HG02610 (cell line): ENCODE results near the gene ZNF652.
"Not testable (repeated sequence)": the region's sequence is repeated elsewhere in the genome, so short reads cannot be mapped to it uniquely, and the experiment has no call there.

Experiments
- ATAC-seq: cut with Tn5 transposase; IDR thresholded peaks from one replicate; pipeline ENCODE4 v1.9.1; 2021; ENCODE audit warnings: mild to moderate bottlenecking, moderate library complexity; ENCODE audit not compliant: unreplicated experiment

Gene ZNF652

GRCh38 chr17:49316889-49317675 lies 45.0 kb downstream of the ZNF652 start:
- ATAC-seq, result no peak

- ATAC-seq, result no peak
Measured at GRCh38 chr17:49316258-49316570, 45.8 kb downstream of the ZNF652 start.

DNA sequence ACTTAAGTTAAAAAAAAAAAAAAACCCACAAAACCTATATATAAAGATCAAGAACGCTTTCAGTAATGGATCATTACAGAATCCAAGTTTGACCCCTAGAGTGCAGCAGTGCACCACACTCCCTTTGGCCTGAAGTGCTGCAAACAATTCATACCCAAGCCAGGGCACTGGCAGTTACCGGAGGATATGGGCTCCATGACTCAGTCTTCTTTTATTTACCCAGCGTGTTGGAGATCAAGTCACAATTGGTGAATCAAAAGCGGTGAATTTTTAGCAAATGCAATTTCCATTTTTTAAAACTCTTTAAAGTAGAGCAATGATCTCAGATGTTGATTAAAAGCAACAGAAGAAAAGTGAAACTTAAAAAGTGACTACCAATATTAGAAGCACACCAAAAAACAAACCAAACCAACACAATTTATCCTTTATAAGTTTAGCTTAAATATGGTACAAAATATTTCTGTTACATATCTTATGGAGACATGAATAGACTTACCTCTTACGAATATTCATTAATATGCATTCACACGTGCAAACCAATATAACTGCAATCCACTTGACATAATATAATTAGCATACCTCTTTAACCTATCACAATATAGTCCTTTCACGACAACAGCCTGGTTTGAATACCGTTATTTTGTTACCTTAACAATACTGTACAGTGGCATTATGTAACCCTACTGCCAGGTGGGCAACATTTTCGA lies 46.3 kb downstream of the ZNF652 start:
- peak; percentile 72 for ATAC-seq

GRCh38 chr17:49312722-49313121 lies 49.3 kb downstream of the ZNF652 start:
- ATAC-seq, result no peak

- ATAC-seq, result no peak
Measured at GRCh38 chr17:49299996-49300395, 62.1 kb downstream of the ZNF652 start.

DNA sequence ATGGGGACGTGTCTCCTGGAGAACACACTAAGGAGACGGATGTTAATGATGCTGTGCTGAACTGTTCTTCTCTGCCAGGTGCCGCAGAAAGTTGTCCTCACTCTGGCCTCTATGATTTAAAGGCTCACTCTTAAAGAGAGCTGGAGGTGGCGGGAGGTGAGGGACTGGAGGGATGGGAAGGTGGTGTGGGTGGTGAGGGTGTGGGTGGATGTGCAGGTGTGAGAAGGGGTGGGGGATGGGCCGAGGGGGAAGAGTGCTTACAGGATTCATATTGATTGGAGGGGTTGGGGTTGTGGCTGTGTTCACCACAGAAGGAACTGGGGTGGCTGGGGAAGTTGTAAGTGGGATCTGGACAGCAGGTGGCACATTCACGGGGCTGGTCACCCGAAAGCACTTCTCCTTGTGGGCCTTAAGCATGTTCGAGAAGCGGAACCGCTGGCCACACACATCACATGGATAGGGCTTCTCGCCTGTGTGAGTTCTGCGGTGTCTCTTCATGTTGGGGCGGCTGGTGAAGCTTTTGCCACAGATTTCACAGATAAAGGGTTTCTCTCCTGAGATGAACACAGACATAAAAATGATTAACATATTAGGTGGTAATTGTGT lies 63.6 kb downstream of the ZNF652 start:
- ATAC-seq, result no peak

GRCh38 chr17:49297141-49297540 lies 64.9 kb downstream of the ZNF652 start:
- ATAC-seq, result no peak

DNA sequence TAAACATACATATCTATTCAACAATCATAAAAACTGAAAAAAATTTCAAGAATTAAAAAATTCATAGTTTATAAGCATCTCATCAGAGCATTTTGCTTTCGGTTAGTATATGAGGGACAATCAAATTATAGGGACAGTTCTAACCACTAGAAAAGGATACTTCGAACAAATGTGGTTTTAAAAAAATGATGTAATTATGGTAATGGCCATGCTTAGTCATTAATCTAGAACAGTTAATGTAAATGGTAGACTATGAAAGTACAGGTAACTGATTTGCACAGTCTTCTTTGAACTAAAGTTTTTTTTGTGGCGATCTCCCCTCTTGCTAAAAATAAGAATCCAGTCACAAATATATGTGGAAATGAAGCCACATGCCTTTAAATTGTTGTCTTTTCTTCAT lies 67.9 kb downstream of the ZNF652 start:
- ATAC-seq, result no peak

- ATAC-seq, result no peak
Measured at GRCh38 chr17:49292901-49293300, 69.1 kb downstream of the ZNF652 start.

DNA sequence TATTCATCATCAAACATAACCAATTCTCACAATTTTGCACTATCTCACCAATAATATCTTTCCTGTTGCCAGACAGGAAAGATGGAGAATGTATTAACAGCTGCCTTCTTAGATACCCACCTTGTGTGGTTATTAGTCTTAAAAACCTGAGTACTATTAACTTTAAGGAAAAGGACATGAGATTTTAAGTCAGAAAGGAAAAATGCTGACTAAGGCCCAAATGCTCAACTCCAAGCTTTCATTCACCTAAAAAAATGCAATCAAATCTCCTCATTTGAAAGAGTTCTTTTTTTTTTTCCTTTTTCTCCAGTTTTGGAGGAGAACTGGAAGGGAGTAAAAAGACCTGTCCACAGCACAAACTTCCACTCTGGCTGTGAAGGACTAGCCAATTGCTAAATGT lies 70.1 kb downstream of the ZNF652 start:
- ATAC-seq, result no peak

DNA sequence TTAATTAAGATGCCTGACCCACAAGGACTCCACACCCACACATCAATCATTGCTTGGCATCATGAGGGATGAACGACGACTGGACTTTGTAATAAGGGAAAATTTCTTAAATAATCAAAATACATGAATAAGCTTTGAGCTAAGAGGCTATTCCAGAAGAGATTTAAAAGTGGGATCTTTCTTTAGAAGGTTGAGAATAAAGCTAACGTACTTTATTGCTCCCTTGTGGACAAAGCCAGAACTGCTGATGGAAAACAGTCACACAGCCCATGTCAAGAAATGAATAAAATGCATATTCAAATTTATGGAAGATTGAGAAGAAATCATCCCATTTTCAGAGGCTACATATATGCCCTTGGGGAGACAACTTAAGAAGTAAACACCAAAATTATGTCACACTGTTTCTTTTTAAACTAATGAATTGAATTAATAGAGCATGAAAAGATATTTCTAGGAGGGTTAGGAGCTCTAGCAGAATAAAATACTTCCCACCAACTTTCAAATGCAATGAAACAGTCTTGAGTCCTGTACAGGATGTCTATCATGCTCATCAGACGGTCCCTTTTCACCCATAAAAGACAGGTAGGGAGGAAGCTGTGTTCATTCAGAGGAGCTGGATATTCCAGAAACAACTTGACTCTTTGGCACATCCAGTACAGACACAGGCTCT lies 71.2 kb downstream of the ZNF652 start:
- no peak for ATAC-seq

DNA sequence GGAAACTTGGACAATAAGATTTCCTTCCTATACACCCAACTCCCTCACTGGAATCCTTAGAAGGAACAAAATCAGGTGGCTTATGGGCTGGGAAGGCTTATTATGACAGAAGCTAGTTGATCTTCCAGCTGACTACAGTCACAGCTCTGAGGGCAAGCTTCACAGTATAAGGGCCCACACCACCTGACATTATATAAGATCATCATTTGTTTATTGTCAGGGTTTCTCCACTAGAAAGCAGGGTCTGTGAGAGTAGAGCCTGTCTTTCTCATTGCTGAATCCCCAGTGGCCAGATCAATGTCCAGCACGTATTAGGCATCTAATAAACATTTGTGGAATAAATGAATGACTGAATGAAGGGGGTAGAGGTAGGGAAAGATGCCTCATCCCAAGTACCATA lies 73.7 kb downstream of the ZNF652 start:
- no peak for ATAC-seq

GRCh38 chr17:49287481-49287880 lies 74.6 kb downstream of the ZNF652 start:
- no peak for ATAC-seq

GRCh38 chr17:49286261-49286973 lies 75.6 kb downstream of the ZNF652 start:
- ATAC-seq, result not testable (repeated sequence)

GRCh38 chr17:49285716-49286115 lies 76.3 kb downstream of the ZNF652 start:
- no peak for ATAC-seq

- ATAC-seq, result no peak
Measured at GRCh38 chr17:49280918-49281317, 81.1 kb downstream of the ZNF652 start.

- no peak for ATAC-seq
Measured at GRCh38 chr17:49280061-49280460, 82.0 kb downstream of the ZNF652 start.

DNA sequence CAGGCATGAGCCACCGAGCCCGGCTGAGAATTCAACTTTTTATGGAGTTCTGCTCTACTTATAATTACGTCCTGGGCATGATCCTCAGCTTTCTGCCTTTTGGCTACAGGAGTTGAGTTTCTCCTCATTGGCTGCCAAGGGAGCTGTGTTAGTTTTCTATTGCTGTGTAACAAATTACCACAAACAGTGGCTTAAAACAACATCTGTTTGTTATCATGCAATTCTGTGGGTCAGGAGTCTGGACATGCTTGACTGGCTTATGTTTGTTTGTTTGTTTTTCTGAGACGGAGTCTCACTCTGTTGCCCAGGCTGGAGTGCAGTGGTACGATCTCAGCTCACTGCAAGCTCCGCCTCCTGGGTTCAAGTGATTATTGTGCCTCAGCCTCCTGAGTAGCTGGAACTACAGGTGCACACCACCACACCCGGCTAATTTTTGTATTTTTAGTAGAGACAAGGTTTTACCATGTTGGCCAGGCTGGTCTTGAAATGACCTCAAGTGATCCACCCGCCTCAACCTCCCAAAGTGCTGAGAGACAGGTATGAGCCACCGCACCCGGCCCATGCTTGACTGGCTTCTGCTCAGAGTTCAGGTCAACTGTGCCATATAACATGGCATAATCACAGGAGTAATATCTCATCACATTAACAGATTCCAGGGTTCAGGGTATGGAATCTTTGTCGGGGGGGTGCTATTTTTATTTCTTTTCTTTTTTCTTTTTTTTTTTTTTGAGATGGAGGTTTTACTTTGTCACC lies 82.6 kb downstream of the ZNF652 start:
- not testable (repeated sequence) for ATAC-seq

DNA sequence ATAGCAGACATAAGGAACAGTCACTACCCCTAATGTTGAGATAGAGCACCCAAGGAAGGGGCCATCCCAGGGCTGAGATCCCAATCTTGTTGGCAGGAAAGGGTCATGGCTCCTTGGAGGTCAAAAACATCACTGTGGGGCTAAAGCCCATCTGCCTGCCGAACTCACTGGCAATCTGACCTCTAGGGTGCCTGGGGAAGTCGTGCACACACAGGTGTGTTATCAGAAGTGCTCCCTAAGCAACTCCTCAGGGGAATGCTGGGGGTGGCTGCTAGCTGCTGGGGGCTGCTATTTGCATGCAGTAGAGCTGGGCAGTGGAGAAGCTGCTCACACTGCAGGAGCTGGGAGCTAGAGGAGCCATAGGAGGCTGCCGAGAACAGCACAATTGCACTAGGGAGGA lies 84.0 kb downstream of the ZNF652 start:
- no peak for ATAC-seq

DNA sequence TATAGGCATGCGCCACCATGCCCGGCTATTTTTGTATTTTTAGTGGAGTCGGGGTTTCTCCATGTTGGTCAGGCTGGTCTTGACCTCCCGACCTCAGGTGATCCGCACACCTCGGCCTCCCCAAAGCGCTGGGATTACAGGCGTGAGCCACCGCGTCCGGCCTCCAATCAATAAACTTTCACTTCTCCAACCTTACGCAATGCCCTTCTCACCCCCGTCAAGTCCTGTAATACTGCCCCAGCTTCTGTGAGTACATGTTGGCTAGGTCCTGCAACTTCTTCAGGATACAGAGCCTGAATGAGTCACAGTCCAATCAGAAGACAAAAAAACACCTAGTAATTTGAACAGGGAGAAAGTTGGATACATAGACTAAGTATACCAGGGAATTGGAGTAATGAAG lies 84.4 kb downstream of the ZNF652 start:
- no peak for ATAC-seq
